Erythroblast (primary cell): ENCODE measurements around the gene PTEN.

Experiments used
- GATA1 ChIP-seq: IDR thresholded peaks from 2 replicates; pipeline ENCODE4 v1.6.1; 2011; ENCODE audit warnings: low read depth, mild to moderate bottlenecking, control low read depth, low read length, moderate library complexity
- POLR2A ChIP-seq: IDR thresholded peaks from 2 replicates; pipeline ENCODE4 v1.6.1; 2011; ENCODE audit warnings: mild to moderate bottlenecking, low read length

DNA sequence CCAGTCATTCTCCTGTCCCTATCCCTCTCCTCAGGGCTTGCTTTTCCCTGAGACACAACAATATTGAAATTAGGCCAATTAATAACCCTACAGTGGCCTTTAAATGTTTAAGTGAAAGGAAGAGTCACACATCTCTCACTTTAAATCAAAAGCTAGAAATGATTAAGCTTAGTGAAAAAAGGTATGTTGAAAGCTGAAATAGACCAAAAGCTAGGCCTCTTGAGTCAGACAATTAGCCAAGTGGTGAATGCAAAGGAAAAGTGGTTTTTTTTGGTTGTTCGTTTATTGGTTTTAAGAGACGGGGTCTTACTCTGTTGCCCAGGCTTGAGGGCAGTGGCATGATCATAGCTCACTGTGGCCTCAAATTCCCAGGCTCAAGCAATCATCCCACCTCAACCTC is 35.7 kb upstream of the PTEN start:
- TF ChIP-seq POLR2A, result no peak
- TF ChIP-seq GATA1, result no peak
